Cardiac fibroblast (primary cell): ENCODE measurements around the gene GNS.

Source experiments
- DNase-seq, 2 donors: peaks; one replicate each; pipeline versions ENCODE4 v3.0.0 to v3.0.0-alpha.2; 2010; ENCODE audit warnings: low read depth in 2 of 2
- H3K4me3 ChIP-seq, 2 donors: replicated peaks in 1 of 2; 1 replicate in 1 of 2; 2 replicates in 1 of 2; pipeline ENCODE4 v1.5.1; 2011; ENCODE audit warnings: low read depth in 2 of 2, low read length in 2 of 2, mild to moderate bottlenecking in 2 of 2, moderate library complexity in 1 of 2
- CTCF ChIP-seq: IDR thresholded peaks from one replicate; pipeline ENCODE4 v1.5.1; 2011; ENCODE audit warnings: low read depth, mild to moderate bottlenecking, low read length, inconsistent platforms

The GNS gene

GRCh38 chr12:64729909-64730587 is 29.2 kb downstream of the GNS start:
- no peak for TF ChIP-seq CTCF
- DNase-seq = no peak

GRCh38 chr12:64724201-64724745 is 34.9 kb downstream of the GNS start:
- no peak for TF ChIP-seq CTCF
- H3K4me3 ChIP-seq = no peak overlapping the region
- no peak for DNase-seq

More at GRCh38 chr12:64729909-64730587, 29.2 kb downstream of the GNS start:
- H3K4me3 ChIP-seq = no peak overlapping the region

GRCh38 chr12:64723630-64724029 is 35.6 kb downstream of the GNS start:
- H3K4me3 ChIP-seq = no peak overlapping the region
- DNase-seq = no peak
- no peak for TF ChIP-seq CTCF

GRCh38 chr12:64722835-64723234 is 36.4 kb downstream of the GNS start:
- no peak overlapping the region for H3K4me3 ChIP-seq
- DNase-seq = no peak
- TF ChIP-seq CTCF = no peak

- no peak for TF ChIP-seq CTCF
- DNase-seq = no peak
- H3K4me3 ChIP-seq = no peak overlapping the region
These were observed 38.3 kb downstream of the GNS start for GRCh38 chr12:64720884-64721283.

- no peak for TF ChIP-seq CTCF
- DNase-seq = no peak
- no peak overlapping the region for H3K4me3 ChIP-seq
These were observed 40.6 kb downstream of the GNS start for GRCh38 chr12:64718649-64719048.

GRCh38 chr12:64716839-64717455 is 42.3 kb downstream of the GNS start:
- no peak for TF ChIP-seq CTCF
- DNase-seq = no peak
- H3K4me3 ChIP-seq = no peak overlapping the region
